ENCODE measurements around the gene MIF. TPM values are rescaled to one million over a fixed set of nuclear protein-coding genes. Genes with fewer than 3 reads are reported as not detected.
"Not testable (repeated sequence)": the region's sequence is repeated elsewhere in the genome, so short reads cannot be mapped to it uniquely, and the experiment has no call there.

The MIF gene
- total RNA-seq, 1 experiment from 2014 or later: 762 TPM

DNA sequence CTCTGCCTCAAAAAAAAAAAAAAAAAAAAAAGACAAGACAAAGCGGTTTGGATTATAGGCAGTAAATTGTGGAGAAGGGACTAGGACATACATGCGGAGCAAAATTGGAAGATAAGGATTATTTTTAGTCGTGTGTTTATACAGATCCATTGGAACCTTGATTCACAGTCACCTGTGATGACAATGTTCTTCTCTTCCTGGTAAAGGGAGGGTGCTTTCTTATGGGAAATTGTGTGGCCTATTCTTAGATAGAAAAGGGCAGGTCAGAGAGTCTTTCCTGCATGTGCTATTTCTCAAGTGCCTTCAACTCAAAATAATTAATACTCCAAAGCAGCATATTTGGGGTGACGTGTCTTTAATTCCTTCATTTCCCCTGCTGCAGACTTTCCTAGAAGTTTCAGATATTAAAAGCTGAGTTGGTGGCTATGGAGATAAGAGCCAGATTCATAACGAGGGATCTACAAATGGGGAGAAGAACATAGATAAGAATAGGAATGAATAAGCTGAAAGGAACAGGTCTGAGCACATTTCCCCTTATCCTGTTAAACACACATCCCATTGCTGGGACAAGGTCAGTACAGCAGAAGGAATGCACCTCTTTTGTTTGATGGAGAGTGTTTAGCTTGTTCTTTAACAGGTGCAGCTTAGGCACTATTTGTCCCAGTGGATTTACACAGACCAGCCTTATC lies 44.3 kb downstream of the MIF start:
- no peaks in the 10 kb centered on the region for H3K27me3 Mint-ChIP-seq (ENCODE audit: insufficient read depth, unreplicated experiment)
- Histone ChIP-seq H3K4me3 (ENCODE audit: low read depth, low read length) (no peak overlapping the region), H3K27me3 (replicated peaks; ENCODE audit: control insufficient read depth, insufficient read depth, low read length) (no peaks in the 10 kb centered on the region), H3K9me3 (no peaks in the 10 kb centered on the region), H3K36me3 (ENCODE audit: control insufficient read depth, insufficient read depth, low read length) (no peaks in the 10 kb centered on the region), H3K4me1 (peaks cover 16% of the 10 kb centered on the region)
- intact Hi-C loops (cut with micrococcal nuclease; ENCODE audit: unreplicated experiment): loop anchor here (2.0 kb wide), 1 partner anchor 44 kb away; the partner anchor contains the start of gene MIF
- H3K4me3 Mint-ChIP-seq (ENCODE audit: unreplicated experiment): peak overlapping the region; percentile 40
- peaks cover 13% of the 10 kb centered on the region for H3K4me1 Mint-ChIP-seq (ENCODE audit: low read depth, unreplicated experiment)
- DNase-seq: peak; percentile 68 to 81
- POLR2A ChIA-PET: interaction anchor here (1.0 to 1.4 kb wide), 4 partner anchors 19 to 81 kb away, joined by 7 to 26 read pairs (median 10); partner anchors contain the start of genes MIF and SLC2A11
- TF ChIP-seq, protein P1, sequence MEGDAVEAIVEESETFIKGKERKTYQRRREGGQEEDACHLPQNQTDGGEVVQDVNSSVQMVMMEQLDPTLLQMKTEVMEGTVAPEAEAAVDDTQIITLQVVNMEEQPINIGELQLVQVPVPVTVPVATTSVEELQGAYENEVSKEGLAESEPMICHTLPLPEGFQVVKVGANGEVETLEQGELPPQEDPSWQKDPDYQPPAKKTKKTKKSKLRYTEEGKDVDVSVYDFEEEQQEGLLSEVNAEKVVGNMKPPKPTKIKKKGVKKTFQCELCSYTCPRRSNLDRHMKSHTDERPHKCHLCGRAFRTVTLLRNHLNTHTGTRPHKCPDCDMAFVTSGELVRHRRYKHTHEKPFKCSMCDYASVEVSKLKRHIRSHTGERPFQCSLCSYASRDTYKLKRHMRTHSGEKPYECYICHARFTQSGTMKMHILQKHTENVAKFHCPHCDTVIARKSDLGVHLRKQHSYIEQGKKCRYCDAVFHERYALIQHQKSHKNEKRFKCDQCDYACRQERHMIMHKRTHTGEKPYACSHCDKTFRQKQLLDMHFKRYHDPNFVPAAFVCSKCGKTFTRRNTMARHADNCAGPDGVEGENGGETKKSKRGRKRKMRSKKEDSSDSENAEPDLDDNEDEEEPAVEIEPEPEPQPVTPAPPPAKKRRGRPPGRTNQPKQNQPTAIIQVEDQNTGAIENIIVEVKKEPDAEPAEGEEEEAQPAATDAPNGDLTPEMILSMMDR (IDR thresholded peaks at IDR 0.05; ENCODE audit: insufficient read depth in 1 of 2, low read depth in 1 of 2, low read length in 1 of 2, severe bottlenecking in 1 of 2, unreplicated experiment in 1 of 2): no peak
- CTCF ChIA-PET: interaction anchor here (0.6 to 1.2 kb wide), 8 partner anchors 19 to 1134 kb away, joined by 3 to 13 read pairs (median 7); partner anchors contain the start of gene MIF
- no TSS peak for BruUV-seq (replicated peaks)
- no peaks in the 10 kb centered on the region for H3K36me3 Mint-ChIP-seq (ENCODE audit: insufficient read depth, unreplicated experiment)
- H3K27ac Mint-ChIP-seq (ENCODE audit: unreplicated experiment): peak overlapping the region; percentile 88
- H3K9me3 Mint-ChIP-seq (ENCODE audit: unreplicated experiment): no peaks in the 10 kb centered on the region

DNA sequence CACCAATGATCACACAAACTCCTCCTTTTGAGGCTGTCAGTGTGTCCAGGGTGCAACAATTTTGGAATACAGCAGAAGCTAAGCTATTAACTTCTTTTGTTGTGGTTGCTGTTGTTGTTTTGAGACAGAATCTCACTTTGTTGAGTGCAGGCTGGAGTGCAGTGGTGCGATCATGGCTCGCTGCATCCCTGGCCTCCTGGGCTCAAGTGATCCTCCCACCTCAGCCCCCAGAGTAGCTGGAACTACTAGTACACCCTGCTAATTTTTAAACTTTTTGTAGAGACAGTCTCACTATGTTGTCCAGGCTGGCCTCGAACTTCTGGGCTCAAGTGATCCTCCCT lies 44.8 kb downstream of the MIF start:
- no peaks in the 10 kb centered on the region for H3K27me3 Mint-ChIP-seq (ENCODE audit: insufficient read depth, unreplicated experiment)
- Histone ChIP-seq H3K4me1 (peaks cover 16% of the 10 kb centered on the region), H3K36me3 (ENCODE audit: control insufficient read depth, insufficient read depth, low read length) (no peaks in the 10 kb centered on the region), H3K4me3 (ENCODE audit: low read depth, low read length) (no peak overlapping the region), H3K27me3 (replicated peaks; ENCODE audit: control insufficient read depth, insufficient read depth, low read length) (no peaks in the 10 kb centered on the region), H3K9me3 (no peaks in the 10 kb centered on the region)
- H3K27ac Mint-ChIP-seq (ENCODE audit: unreplicated experiment): peak overlapping the region; percentile 88
- no TSS peak for BruUV-seq (replicated peaks)
- H3K4me3 Mint-ChIP-seq (ENCODE audit: unreplicated experiment): no peak overlapping the region
- POLR2A ChIA-PET: interaction anchor here (1.0 to 1.4 kb wide), 4 partner anchors 20 to 81 kb away, joined by 7 to 26 read pairs (median 10); partner anchors contain the start of genes MIF and SLC2A11
- TF ChIP-seq, protein P1 (IDR thresholded peaks at IDR 0.05; ENCODE audit: insufficient read depth in 1 of 2, low read depth in 1 of 2, low read length in 1 of 2, severe bottlenecking in 1 of 2, unreplicated experiment in 1 of 2): no peak
- no peaks in the 10 kb centered on the region for H3K9me3 Mint-ChIP-seq (ENCODE audit: unreplicated experiment)
- H3K4me1 Mint-ChIP-seq (ENCODE audit: low read depth, unreplicated experiment): peaks cover 18% of the 10 kb centered on the region
- no peaks in the 10 kb centered on the region for H3K36me3 Mint-ChIP-seq (ENCODE audit: insufficient read depth, unreplicated experiment)
- intact Hi-C loops (cut with micrococcal nuclease; ENCODE audit: unreplicated experiment): loop anchor here (2.0 kb wide), 1 partner anchor 44 kb away; the partner anchor contains the start of gene MIF
- CTCF ChIA-PET: interaction anchor here (0.6 to 1.2 kb wide), 6 partner anchors 19 to 89 kb away, joined by 3 to 13 read pairs (median 8); partner anchors contain the start of gene MIF
- DNase-seq: no peak

DNA sequence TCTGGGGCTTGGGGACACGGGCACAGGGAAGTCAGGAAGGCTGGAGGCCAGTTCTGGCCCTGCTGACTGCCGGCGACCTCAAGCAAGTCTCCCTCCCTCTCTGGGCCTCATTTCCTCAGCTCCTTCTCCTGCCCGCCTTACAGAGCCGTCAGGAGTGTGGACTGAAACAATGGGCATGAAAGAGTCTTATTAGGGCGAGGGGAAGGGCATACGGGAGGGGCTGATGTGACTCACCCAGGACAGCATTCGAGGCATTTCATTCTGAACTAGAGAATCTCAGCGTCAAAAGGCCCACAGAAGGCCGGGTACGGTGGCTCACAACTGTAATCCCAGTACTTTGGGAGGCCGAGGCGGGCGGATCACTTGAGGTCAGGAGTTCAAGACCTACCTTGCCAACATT lies 46.0 kb downstream of the MIF start:
- H3K4me3 Mint-ChIP-seq (ENCODE audit: unreplicated experiment); BruUV-seq (replicated peaks); H3K27ac Mint-ChIP-seq (ENCODE audit: unreplicated experiment); H3K4me3 ChIP-seq (ENCODE audit: low read depth, low read length); H3K9me3 ChIP-seq; CTCF ChIA-PET; DNase-seq; intact Hi-C loops (cut with micrococcal nuclease; ENCODE audit: unreplicated experiment); H3K27me3 ChIP-seq (replicated peaks; ENCODE audit: control insufficient read depth, insufficient read depth, low read length); H3K36me3 Mint-ChIP-seq (ENCODE audit: insufficient read depth, unreplicated experiment); POLR2A ChIA-PET; H3K9me3 Mint-ChIP-seq (ENCODE audit: unreplicated experiment); H3K36me3 ChIP-seq (ENCODE audit: control insufficient read depth, insufficient read depth, low read length); H3K27me3 Mint-ChIP-seq (ENCODE audit: insufficient read depth, unreplicated experiment): not testable (repeated sequence)
- H3K4me1 Mint-ChIP-seq (ENCODE audit: low read depth, unreplicated experiment): peaks cover 19% of the 10 kb centered on the region
- peaks cover 16% of the 10 kb centered on the region for H3K4me1 ChIP-seq

Other genes with a start within 250 kb of the MIF start
- gene RGL4, start 203.4 kb upstream of the MIF start, total RNA-seq (2022): not detected in 2 replicates
- gene ZNF70, start 143.3 kb upstream of the MIF start, total RNA-seq (2022): 5.4 and 5.8 TPM in 2 replicates
- not detected in 2 replicates for gene VPREB3, start 140.0 kb upstream of the MIF start, total RNA-seq (2022)
- gene C22orf15, start 131.4 kb upstream of the MIF start, total RNA-seq (2022): not detected in 2 replicates
- 178 and 189 TPM in 2 replicates for gene CHCHD10, start 126.4 kb upstream of the MIF start, total RNA-seq (2022)
- gene MMP11, start 121.5 kb upstream of the MIF start, total RNA-seq (2022): 11.3 and 11.6 TPM in 2 replicates
- gene SMARCB1, start 107.4 kb upstream of the MIF start, total RNA-seq (2022): 154 and 157 TPM in 2 replicates
- 4.4 and 5.4 TPM in 2 replicates for gene DERL3, start 55.4 kb upstream of the MIF start, total RNA-seq (2022)
- gene SLC2A11, start 36.5 kb upstream of the MIF start, total RNA-seq (2022): 29.5 and 32.4 TPM in 2 replicates
- gene GSTT2B, start 66.8 kb downstream of the MIF start, total RNA-seq (2022): 9.0 and 9.6 TPM in 2 replicates
- gene DDTL, start 72.5 kb downstream of the MIF start, total RNA-seq (2022): 4.1 and 6.2 TPM in 2 replicates
- gene DDT, start 80.1 kb downstream of the MIF start, total RNA-seq (2022): 121 and 123 TPM in 2 replicates
- gene GSTT2, start 85.8 kb downstream of the MIF start, total RNA-seq (2022): 0.82 and 1.0 TPM in 2 replicates
- 0.16 TPM in 1 of 2 replicates, not detected in the other for gene GSTT4, start 111.1 kb downstream of the MIF start, total RNA-seq (2022)
- 65.0 and 72.7 TPM in 2 replicates for gene CABIN1, start 116.9 kb downstream of the MIF start, total RNA-seq (2022)

Measured in Caco-2 (cell line).